Activated CD4-positive, alpha-beta T cell treated with anti-CD3 and anti-CD28 coated beads for 36 hours (primary cell): ENCODE measurements around the gene BMERB1. TPM values are rescaled to one million over a fixed set of nuclear protein-coding genes. Genes with fewer than 3 reads are reported as not detected.
"Not testable (repeated sequence)": the region's sequence is repeated elsewhere in the genome, so short reads cannot be mapped to it uniquely, and the experiment has no call there.

Source experiments
- ATAC-seq: fragments of 200-7000 bp; cut with Tn5 transposase; one replicate; pipeline ENCODE4 v1.10.0; 2021; ENCODE audit warnings: mild to moderate bottlenecking, moderate library complexity
- CTCF ChIA-PET: fragments of 350-600 bp; sonication (Branson Sonifier 250); formaldehyde crosslinking; loops from one replicate; lab custom pipeline; 2021; ENCODE audit warnings: antibody characterized with exemption; lab: Charles Lee
- POLR2A ChIA-PET: fragments of 350-600 bp; sonication (Branson Sonifier 250); formaldehyde crosslinking; loops from one replicate; lab custom pipeline; 2021; ENCODE audit warnings: antibody characterized with exemption, inconsistent platforms; lab: Charles Lee
- DNase-seq: peaks from one replicate; pipeline ENCODE4 v3.0.0-alpha.2; 2020
- H3K27ac Mint-ChIP-seq: one replicate; pipeline ENCODE4 v1.8.0; 2021; ENCODE audit warnings: mixed read lengths
- H3K27me3 Mint-ChIP-seq: one replicate; pipeline ENCODE4 v1.8.0; 2021; ENCODE audit warnings: mixed read lengths
- H3K36me3 Mint-ChIP-seq: one replicate; pipeline ENCODE4 v1.8.0; 2021; ENCODE audit warnings: low read depth, mixed read lengths
- H3K4me1 Mint-ChIP-seq: one replicate; pipeline ENCODE4 v1.8.0; 2021; ENCODE audit warnings: mixed read lengths
- H3K4me3 Mint-ChIP-seq: one replicate; pipeline ENCODE4 v1.8.0; 2021; ENCODE audit warnings: mild to moderate bottlenecking, moderate library complexity, mixed read lengths
- H3K9me3 Mint-ChIP-seq: one replicate; pipeline ENCODE4 v1.8.0; 2021; ENCODE audit warnings: low read depth, mixed read lengths
- intact Hi-C, 2 experiments: fragments of 100-400 bp; cut with DNase I in 1 of 2; cut with micrococcal nuclease in 1 of 2; formaldehyde crosslinking; loops; one replicate each; pipeline versions ENCODE4 v1.14.2 to v1.15.1; 2022 to 2024; cut with DNase I, micrococcal nuclease
- total RNA-seq, 2 experiments: library from RNA; stranded (reverse); gene quantifications; one replicate each; pipeline ENCODE4 v1.2.3, GENCODE V29; 2021

BMERB1 gene
- total RNA-seq, 2 experiments from 2014 or later, result 10.1 to 11.6 TPM

DNA sequence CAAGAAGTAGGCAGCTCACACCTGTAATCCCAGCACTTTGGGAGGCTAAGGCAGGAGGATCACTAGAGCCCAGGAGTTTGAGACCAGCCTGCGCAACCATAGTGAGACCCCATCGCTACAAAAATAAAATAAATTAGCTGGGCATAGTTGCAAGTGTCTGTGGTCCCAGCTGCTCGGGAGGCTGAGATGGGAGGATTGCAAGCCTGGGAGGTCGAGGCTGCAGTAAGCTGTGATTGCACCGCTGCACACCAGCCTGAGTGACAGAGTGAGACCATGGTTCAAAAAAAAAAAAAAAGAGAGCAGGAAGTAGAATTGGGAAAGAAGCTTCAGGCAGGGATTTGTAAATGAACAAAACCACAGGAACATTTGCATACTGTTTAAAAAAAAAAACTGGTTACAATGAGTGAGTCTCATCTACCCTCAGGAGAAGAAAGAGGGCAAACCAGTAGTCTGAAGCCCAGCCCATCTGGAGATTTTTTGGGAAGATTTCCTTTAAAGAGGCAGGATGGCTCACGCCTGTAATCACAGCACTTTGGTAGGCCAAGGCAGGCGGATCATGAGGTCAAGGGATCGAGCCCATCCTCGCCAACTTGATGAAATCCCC is 30.9 kb upstream of the BMERB1 start:
- Mint-ChIP-seq H3K4me3 (no peak overlapping the region), H3K27ac (no peak overlapping the region), H3K4me1 (no peaks in the 10 kb centered on the region), H3K36me3 (no peaks in the 10 kb centered on the region), H3K27me3 (peaks cover 3% of the 10 kb centered on the region), H3K9me3 (no peaks in the 10 kb centered on the region)
- CTCF ChIA-PET, result interaction anchor here (1.2 kb wide), 1 partner anchor 242 kb away, joined by 3 read pairs; no protein-coding TSS in a partner anchor
- POLR2A ChIA-PET, result no interaction called here
- intact Hi-C loops, result no loop called here
- DNase-seq (no peak), ATAC-seq (no peak)

GRCh38 chr16:15404091-15404490 is 30.3 kb upstream of the BMERB1 start:
- DNase-seq, intact Hi-C loops: not testable (repeated sequence)
- CTCF ChIA-PET, result interaction anchor here (1.2 kb wide), 1 partner anchor 242 kb away, joined by 3 read pairs; no protein-coding TSS in a partner anchor

GRCh38 chr16:15404792-15405191 is 29.6 kb upstream of the BMERB1 start:
- Mint-ChIP-seq H3K36me3 (no peaks in the 10 kb centered on the region), H3K9me3 (no peaks in the 10 kb centered on the region), H3K27me3 (no peaks in the 10 kb centered on the region), H3K27ac (no peak overlapping the region), H3K4me1 (no peaks in the 10 kb centered on the region), H3K4me3 (no peak overlapping the region)
- CTCF ChIA-PET, result interaction anchor here (1.2 kb wide), 1 partner anchor 241 kb away, joined by 3 read pairs; no protein-coding TSS in a partner anchor
- DNase-seq (no peak), ATAC-seq (no peak)
- POLR2A ChIA-PET, result no interaction called here
- intact Hi-C loops, result no loop called here

More at GRCh38 chr16:15404091-15404490, 30.3 kb upstream of the BMERB1 start:
- H3K9me3 Mint-ChIP-seq, POLR2A ChIA-PET, H3K27me3 Mint-ChIP-seq, H3K36me3 Mint-ChIP-seq, ATAC-seq, H3K4me3 Mint-ChIP-seq, H3K4me1 Mint-ChIP-seq, H3K27ac Mint-ChIP-seq: not testable (repeated sequence)

- POLR2A ChIA-PET, H3K4me1 Mint-ChIP-seq, H3K4me3 Mint-ChIP-seq, intact Hi-C loops, DNase-seq, H3K27ac Mint-ChIP-seq, H3K36me3 Mint-ChIP-seq, H3K27me3 Mint-ChIP-seq, ATAC-seq, H3K9me3 Mint-ChIP-seq: not testable (repeated sequence)
- CTCF ChIA-PET, result interaction anchor here (0.7 kb wide), 1 partner anchor 147 kb away, joined by 4 read pairs; no protein-coding TSS in a partner anchor
Measured at GRCh38 chr16:15407756-15408155, 26.6 kb upstream of the BMERB1 start.

GRCh38 chr16:15409476-15409875 is 24.9 kb upstream of the BMERB1 start:
- H3K4me1 Mint-ChIP-seq, H3K36me3 Mint-ChIP-seq, H3K27ac Mint-ChIP-seq, H3K9me3 Mint-ChIP-seq, POLR2A ChIA-PET, intact Hi-C loops, DNase-seq, H3K4me3 Mint-ChIP-seq, H3K27me3 Mint-ChIP-seq, ATAC-seq, CTCF ChIA-PET: not testable (repeated sequence)

GRCh38 chr16:15415511-15415985 is 18.8 kb upstream of the BMERB1 start:
- no peak for ATAC-seq
- POLR2A ChIA-PET, result no interaction called here

GRCh38 chr16:15417197-15417596 is 17.2 kb upstream of the BMERB1 start:
- H3K27ac Mint-ChIP-seq, result no peak overlapping the region
- H3K4me1 Mint-ChIP-seq, result no peaks in the 10 kb centered on the region
- POLR2A ChIA-PET, result no interaction called here
- H3K36me3 Mint-ChIP-seq, result no peaks in the 10 kb centered on the region
- H3K9me3 Mint-ChIP-seq, result no peaks in the 10 kb centered on the region
- no peak overlapping the region for H3K4me3 Mint-ChIP-seq
- intact Hi-C loops, result no loop called here
- peaks cover 3% of the 10 kb centered on the region for H3K27me3 Mint-ChIP-seq
- DNase-seq (no peak), ATAC-seq (no peak)
- CTCF ChIA-PET, result interaction anchor here (0.6 kb wide), 1 partner anchor 11 kb away, joined by 3 read pairs; no protein-coding TSS in a partner anchor

More at GRCh38 chr16:15415511-15415985, 18.8 kb upstream of the BMERB1 start:
- no peaks in the 10 kb centered on the region for H3K4me1 Mint-ChIP-seq
- peaks cover 3% of the 10 kb centered on the region for H3K27me3 Mint-ChIP-seq
- H3K4me3 Mint-ChIP-seq, result no peak overlapping the region
- H3K27ac Mint-ChIP-seq, result no peak overlapping the region
- CTCF ChIA-PET, result no interaction called here
- no peaks in the 10 kb centered on the region for H3K36me3 Mint-ChIP-seq
- no peaks in the 10 kb centered on the region for H3K9me3 Mint-ChIP-seq
- intact Hi-C loops, result no loop called here
- DNase-seq, result no peak

- CTCF ChIA-PET, result no interaction called here
Measured at GRCh38 chr16:15418206-15418605, 16.2 kb upstream of the BMERB1 start.

DNA sequence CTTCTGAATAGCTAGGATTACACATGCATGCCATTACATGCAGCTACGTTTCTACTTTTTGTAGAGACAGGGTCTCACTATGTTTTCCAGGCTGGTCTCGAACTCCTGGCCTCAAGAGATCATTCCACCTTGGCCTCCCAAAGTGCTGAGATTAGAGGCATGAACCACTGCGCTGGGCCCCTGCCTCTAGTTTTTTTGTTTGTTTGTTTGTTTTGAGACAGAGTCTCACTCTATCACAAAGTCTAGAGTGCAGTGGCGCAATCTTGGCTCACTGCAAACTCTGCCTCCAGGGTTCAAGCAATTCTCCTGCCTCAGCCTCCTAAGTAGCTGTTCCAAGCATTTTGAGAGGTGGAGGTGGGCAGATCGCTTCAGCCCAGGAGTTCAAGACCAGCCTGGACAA is 12.7 kb upstream of the BMERB1 start:
- POLR2A ChIA-PET, H3K4me1 Mint-ChIP-seq, H3K9me3 Mint-ChIP-seq, H3K36me3 Mint-ChIP-seq, DNase-seq, ATAC-seq, H3K27me3 Mint-ChIP-seq, CTCF ChIA-PET, H3K4me3 Mint-ChIP-seq, intact Hi-C loops, H3K27ac Mint-ChIP-seq: not testable (repeated sequence)

More at GRCh38 chr16:15418206-15418605, 16.2 kb upstream of the BMERB1 start:
- no peak for DNase-seq
- H3K4me1 Mint-ChIP-seq, result no peaks in the 10 kb centered on the region
- intact Hi-C loops, result no loop called here
- H3K9me3 Mint-ChIP-seq, result no peaks in the 10 kb centered on the region
- no peak overlapping the region for H3K27ac Mint-ChIP-seq
- H3K36me3 Mint-ChIP-seq, result no peaks in the 10 kb centered on the region
- ATAC-seq, result no peak
- POLR2A ChIA-PET, result no interaction called here
- H3K4me3 Mint-ChIP-seq, result no peak overlapping the region
- H3K27me3 Mint-ChIP-seq, result peaks cover 5% of the 10 kb centered on the region

- Mint-ChIP-seq H3K27ac (no peak overlapping the region), H3K27me3 (peaks cover 8% of the 10 kb centered on the region), H3K9me3 (no peaks in the 10 kb centered on the region), H3K4me3 (no peak overlapping the region), H3K36me3 (no peaks in the 10 kb centered on the region), H3K4me1 (no peaks in the 10 kb centered on the region)
- CTCF ChIA-PET, result no interaction called here
- DNase-seq, result no peak
- POLR2A ChIA-PET, result no interaction called here
- intact Hi-C loops, result no loop called here
- ATAC-seq, result no peak
Measured at GRCh38 chr16:15422222-15422621, 12.2 kb upstream of the BMERB1 start.

DNA sequence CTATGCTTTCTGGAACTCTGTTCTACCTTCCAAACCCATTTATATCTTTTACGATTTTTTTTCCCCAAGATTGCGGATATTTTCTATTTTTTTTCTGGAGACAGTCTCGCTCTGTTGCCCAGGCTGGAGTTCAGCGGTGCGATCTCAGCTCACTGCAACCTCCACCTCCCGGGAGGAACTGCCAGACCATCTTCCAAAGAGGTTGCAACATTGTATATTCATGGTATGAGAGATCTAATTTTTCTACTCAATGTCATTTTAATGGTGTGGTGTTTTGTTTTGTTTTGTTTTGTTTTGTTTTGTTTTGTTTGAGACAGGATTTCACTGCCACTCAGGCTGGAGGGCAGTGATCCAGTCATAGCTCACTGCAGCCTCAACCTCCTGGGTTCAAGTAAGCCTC is 8.5 kb upstream of the BMERB1 start:
- no peak overlapping the region for H3K4me3 Mint-ChIP-seq
- peaks cover 2% of the 10 kb centered on the region for H3K4me1 Mint-ChIP-seq
- CTCF ChIA-PET, result interaction anchor here (0.5 to 2.0 kb wide), 7 partner anchors 14 to 279 kb away, joined by 3 to 7 read pairs (median 4); partner anchors contain the start of gene MARF1
- intact Hi-C loops, result loop anchor here in 1 of 2 experiments (2.0 kb wide), 1 partner anchor 217 kb away; the partner anchor contains the start of gene MARF1
- no peak for DNase-seq
- H3K27ac Mint-ChIP-seq, result no peak overlapping the region
- H3K27me3 Mint-ChIP-seq, result peaks cover 5% of the 10 kb centered on the region
- no peaks in the 10 kb centered on the region for H3K9me3 Mint-ChIP-seq
- POLR2A ChIA-PET, result no interaction called here
- no peak for ATAC-seq
- H3K36me3 Mint-ChIP-seq, result no peaks in the 10 kb centered on the region

DNA sequence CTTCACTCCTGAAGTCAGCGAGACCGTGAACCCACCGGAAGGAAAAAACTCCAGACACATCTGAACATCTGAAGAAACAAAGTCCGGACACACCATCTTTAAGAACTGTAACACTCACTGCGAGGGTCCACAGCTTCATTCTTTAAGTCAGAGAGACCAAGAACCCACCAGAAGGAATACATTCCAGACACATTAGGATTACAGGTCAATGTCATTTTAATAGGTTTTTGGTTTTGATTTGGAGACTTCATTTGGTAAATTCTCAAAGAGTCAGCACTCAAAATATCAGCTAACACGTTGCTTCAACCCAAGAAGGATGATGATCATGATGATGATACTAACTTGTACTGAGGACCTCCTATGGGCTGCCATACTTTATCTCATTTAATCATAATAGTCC is 7.6 kb upstream of the BMERB1 start:
- ChIA-PET POLR2A (no interaction called here), CTCF (interaction anchor here (1.1 to 2.0 kb wide), 6 partner anchors 13 to 256 kb away, joined by 3 to 8 read pairs (median 4); partner anchors contain the start of gene MARF1)
- no peak for ATAC-seq
- intact Hi-C loops, result loop anchor here (1.0 to 2.0 kb wide), 4 partner anchors 83 to 278 kb away; partner anchors contain the start of gene MARF1 (in 1 of the 2)
- Mint-ChIP-seq H3K27me3 (peaks cover 5% of the 10 kb centered on the region), H3K4me1 (peaks cover 2% of the 10 kb centered on the region), H3K36me3 (no peaks in the 10 kb centered on the region), H3K27ac (no peak overlapping the region), H3K9me3 (no peaks in the 10 kb centered on the region), H3K4me3 (no peak overlapping the region)
- DNase-seq, result no peak
